Progenitor cell of endocrine pancreas (in vitro differentiated cells): ENCODE data around the gene MARCHF5. TPM values are rescaled to one million over a fixed set of nuclear protein-coding genes. Genes with fewer than 3 reads are reported as not detected.

ENCODE experiments used
- DNase-seq: peaks from one replicate; pipeline ENCODE4 v3.0.0; 2021; ENCODE audit warnings: low spot score; ENCODE audit not compliant: unreplicated experiment
- H3K27ac Mint-ChIP-seq: 2 replicates; pipeline ENCODE4 v1.8.0; 2021; ENCODE audit warnings: mild to moderate bottlenecking, moderate library complexity, mixed read lengths
- H3K27me3 Mint-ChIP-seq: 2 replicates; pipeline ENCODE4 v1.8.0; 2021; ENCODE audit warnings: mixed read lengths
- H3K36me3 Mint-ChIP-seq: 2 replicates; pipeline ENCODE4 v1.8.0; 2022; ENCODE audit warnings: mixed read lengths; ENCODE audit not compliant: insufficient read depth
- H3K4me1 Mint-ChIP-seq: 2 replicates; pipeline ENCODE4 v1.8.0; 2021; ENCODE audit warnings: low read depth, mixed read lengths
- H3K4me3 Mint-ChIP-seq: 2 replicates; pipeline ENCODE4 v1.8.0; 2021; ENCODE audit warnings: low read depth, mild to moderate bottlenecking, moderate library complexity, mixed read lengths
- H3K9me3 Mint-ChIP-seq: 2 replicates; pipeline ENCODE4 v1.8.0; 2021; ENCODE audit warnings: low read depth, mixed read lengths
- CTCF ChIP-seq: fragments of 200-600 bp; sonication (generic); IDR thresholded peaks from one replicate; pipeline ENCODE4 v1.5.0; 2021; ENCODE audit warnings: antibody characterized with exemption, mild to moderate bottlenecking; ENCODE audit not compliant: unreplicated experiment
- total RNA-seq: library from RNA; stranded (reverse); gene quantifications from 2 replicates; pipeline ENCODE4 v1.2.1, GENCODE V29; 2021

MARCHF5 gene
- total RNA-seq, 1 donor from 2014 or later = 59.9 TPM

- H3K27me3 Mint-ChIP-seq = no peaks in the 10 kb centered on the region
- no peak overlapping the region for H3K4me3 Mint-ChIP-seq
- no peak for DNase-seq
- H3K9me3 Mint-ChIP-seq = no peaks in the 10 kb centered on the region
- TF ChIP-seq CTCF = no peak
- H3K36me3 Mint-ChIP-seq = peaks cover 20% of the 10 kb centered on the region
- peak overlapping the region; percentile 86 for H3K27ac Mint-ChIP-seq
- H3K4me1 Mint-ChIP-seq = peaks cover 4% of the 10 kb centered on the region
Measured at GRCh38 chr10:92350411-92350810, 59.4 kb downstream of the MARCHF5 start.

DNA sequence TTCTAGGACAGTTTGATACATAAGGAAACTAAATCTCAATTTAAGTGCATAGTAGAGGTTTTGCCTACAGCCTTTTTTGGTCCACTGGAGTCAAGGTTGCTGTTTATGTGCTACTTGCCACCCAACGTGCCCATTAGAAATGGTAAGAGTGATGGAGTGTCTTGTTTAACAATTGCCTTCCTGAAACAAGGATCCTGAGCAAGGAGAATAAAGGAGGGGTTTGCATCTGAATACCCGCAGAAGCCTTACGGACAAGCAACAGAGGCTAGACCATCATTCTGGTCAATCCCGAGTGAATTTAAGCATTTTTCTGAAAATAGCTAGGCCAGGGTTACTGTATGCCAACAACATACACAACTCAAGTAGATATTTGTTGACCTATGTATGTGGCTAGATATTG is 63.6 kb downstream of the MARCHF5 start:
- Mint-ChIP-seq H3K27ac (no peak overlapping the region), H3K27me3 (no peaks in the 10 kb centered on the region), H3K4me1 (peaks cover 4% of the 10 kb centered on the region), H3K4me3 (no peak overlapping the region), H3K9me3 (peaks cover 7% of the 10 kb centered on the region), H3K36me3 (peaks cover 10% of the 10 kb centered on the region)
- no peak for DNase-seq
- no peak for TF ChIP-seq CTCF

- Mint-ChIP-seq H3K27me3 (no peaks in the 10 kb centered on the region), H3K27ac (no peak overlapping the region), H3K4me3 (no peak overlapping the region), H3K4me1 (peaks cover 4% of the 10 kb centered on the region), H3K36me3 (peaks cover 4% of the 10 kb centered on the region), H3K9me3 (peaks cover 13% of the 10 kb centered on the region)
- no peak for DNase-seq
- no peak for TF ChIP-seq CTCF
Measured at GRCh38 chr10:92356041-92356440, 65.1 kb downstream of the MARCHF5 start.

- Mint-ChIP-seq H3K4me3 (no peak overlapping the region), H3K27me3 (no peaks in the 10 kb centered on the region), H3K27ac (no peak overlapping the region), H3K4me1 (no peaks in the 10 kb centered on the region), H3K36me3 (no peaks in the 10 kb centered on the region), H3K9me3 (peaks cover 13% of the 10 kb centered on the region)
- TF ChIP-seq CTCF = no peak
- no peak for DNase-seq
Measured at GRCh38 chr10:92363498-92363897, 72.5 kb downstream of the MARCHF5 start.

DNA sequence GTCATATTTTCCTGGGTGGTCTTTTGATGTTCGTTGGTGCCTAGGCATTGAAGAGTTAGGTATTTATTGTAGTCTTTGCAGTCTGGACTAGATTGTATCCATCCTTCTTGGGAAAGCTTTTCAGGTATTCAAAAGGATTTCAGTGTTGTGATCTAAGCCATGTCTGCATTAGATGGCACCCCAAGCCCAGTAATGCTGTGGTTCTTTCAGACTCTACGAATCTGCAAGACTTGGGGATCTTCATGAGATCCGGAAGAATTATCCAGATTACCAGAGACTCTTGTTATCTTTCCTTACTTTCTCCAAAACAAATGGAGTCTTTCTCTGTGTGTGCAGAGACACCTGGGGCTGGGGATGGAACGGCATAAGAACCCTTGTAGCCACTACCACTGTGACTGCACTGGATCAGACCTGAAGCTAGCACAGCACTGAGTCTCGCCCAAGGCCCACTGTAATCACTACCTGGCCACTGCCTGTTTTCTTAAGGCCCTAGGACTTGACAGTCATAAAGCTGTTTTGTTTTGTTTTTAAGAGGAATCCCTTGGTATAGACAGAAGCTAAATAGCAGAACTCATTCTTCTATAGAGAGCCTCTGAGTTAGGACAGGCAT is 75.5 kb downstream of the MARCHF5 start:
- no peak overlapping the region for H3K4me3 Mint-ChIP-seq
- no peaks in the 10 kb centered on the region for H3K4me1 Mint-ChIP-seq
- H3K27me3 Mint-ChIP-seq = no peaks in the 10 kb centered on the region
- no peaks in the 10 kb centered on the region for H3K9me3 Mint-ChIP-seq
- DNase-seq = no peak
- no peak overlapping the region for H3K27ac Mint-ChIP-seq
- H3K36me3 Mint-ChIP-seq = no peaks in the 10 kb centered on the region
- no peak for TF ChIP-seq CTCF
